Measurements from ENCODE around the gene MTR.

GRCh38 chr1:236779312-236779711, 15.8 kb upstream of the MTR start:
- TF ChIP-seq CTCF (conservative IDR thresholded peaks at IDR 0.05 in 1 of 2, IDR thresholded peaks at IDR 0.05 in 1 of 2; ENCODE audit: extremely low read depth in 1 of 2, insufficient read depth in 1 of 2, low read depth in 1 of 2, low read length in 2 of 2) (no peak), EZH2 (IDR thresholded peaks at IDR 0.05; ENCODE audit: borderline replicate concordance, low read length) (no peak)

Measured in mammary epithelial cell (primary cell).